ENCODE data around the gene MAGIX. TPM values are rescaled to one million over a fixed set of nuclear protein-coding genes. Genes with fewer than 3 reads are reported as not detected.
A peak's percentile ranks its signal among the peaks of the same experiment; 100 is the strongest.
"Not testable (repeated sequence)": the region's sequence is repeated elsewhere in the genome, so short reads cannot be mapped to it uniquely, and the experiment has no call there.

MAGIX gene
- total RNA-seq, 1 donor from 2014 or later: 5.3 TPM

DNA sequence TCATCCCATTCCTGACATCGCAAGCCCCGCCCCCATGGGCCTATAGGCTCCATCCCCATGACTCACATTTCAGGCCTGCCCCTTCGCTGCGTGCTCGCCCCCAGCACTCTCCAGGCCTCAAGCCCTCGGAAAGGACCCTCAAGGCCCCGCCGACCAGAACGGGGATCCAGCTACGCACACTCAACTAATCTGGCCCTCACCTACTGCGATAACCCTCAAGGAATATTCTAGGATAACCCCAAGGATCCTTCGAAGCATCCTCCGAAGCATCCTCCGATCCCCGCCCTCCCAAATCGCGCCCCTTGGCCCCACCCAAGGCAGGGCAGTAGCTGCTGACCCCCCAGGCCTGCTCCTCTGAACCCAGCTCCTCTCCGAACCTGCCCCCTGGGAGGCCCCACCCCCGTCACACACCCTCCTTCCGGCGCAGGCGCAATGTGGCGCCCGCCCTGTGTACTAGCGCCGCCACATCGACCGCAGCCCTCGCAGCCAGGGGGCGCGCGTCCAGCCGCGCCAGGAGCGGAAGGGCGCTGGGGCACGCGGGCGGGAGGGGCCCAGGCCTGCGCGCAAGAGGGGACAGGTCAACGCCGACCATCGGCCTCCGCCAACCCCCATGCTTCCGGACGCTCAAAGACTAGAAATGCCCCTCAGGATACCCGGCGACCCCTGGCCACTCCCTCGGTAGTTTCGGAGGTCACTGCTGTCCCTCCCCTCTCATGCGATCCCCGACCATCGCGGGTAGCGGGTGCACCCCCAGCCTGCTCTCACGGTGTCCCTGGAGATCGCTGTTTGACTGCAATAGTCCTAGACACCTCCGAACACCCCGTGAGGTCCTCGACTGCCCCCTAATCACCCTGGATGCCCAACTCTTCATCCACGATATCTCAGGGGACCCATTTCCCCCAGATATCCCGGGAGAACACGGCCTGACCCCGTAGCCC is 6.4 kb upstream of the MAGIX start:
- ATAC-seq (ENCODE audit: poor library complexity) (peak; percentile 96), DNase-seq (peak; percentile 95)
- intact Hi-C loops (cut with DNase I): no loop called here

DNA sequence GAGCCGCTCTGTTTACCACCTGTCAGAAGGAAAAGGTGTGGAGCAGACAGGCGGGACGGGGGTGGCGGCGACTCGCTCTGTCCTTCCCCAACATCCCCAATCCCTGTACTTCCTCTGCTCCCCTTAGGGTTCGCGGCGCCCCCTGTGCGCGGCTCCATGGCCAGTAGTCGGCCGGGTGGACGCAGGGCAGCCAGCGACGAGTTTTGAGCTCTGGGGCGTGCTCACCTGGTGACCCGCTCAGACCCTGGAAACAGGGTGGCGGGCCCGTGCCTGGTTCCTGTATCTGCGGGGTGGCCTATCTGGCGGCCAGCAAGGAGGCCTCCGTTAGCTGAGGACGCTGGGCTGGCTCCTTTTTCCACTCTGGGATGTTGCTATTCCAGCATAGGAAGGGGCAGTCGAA is 5.4 kb upstream of the MAGIX start:
- no peak for DNase-seq
- ATAC-seq (ENCODE audit: poor library complexity): no peak
- intact Hi-C loops (cut with DNase I): no loop called here

DNA sequence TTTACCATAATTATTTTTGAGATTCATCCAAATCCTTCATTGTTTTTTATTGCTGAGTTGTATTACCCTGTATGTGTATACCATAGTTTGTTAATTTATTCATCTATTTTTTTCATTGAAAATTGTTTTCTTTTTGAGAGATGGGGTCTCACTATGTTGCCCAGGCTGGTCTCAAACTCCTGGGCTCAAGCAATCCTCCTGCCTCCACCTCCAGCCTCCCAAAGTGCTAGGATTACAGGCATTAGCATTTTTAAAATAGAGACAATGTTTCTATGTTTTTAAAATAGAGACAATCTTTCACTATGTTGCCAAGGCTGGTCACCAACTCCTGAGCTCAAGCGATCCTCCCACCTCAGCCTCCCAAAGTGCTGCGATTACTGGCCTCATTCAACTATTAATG is 1.6 kb upstream of the MAGIX start:
- intact Hi-C loops (cut with DNase I): no loop called here
- ATAC-seq (ENCODE audit: poor library complexity): no peak
- no peak for DNase-seq

DNA sequence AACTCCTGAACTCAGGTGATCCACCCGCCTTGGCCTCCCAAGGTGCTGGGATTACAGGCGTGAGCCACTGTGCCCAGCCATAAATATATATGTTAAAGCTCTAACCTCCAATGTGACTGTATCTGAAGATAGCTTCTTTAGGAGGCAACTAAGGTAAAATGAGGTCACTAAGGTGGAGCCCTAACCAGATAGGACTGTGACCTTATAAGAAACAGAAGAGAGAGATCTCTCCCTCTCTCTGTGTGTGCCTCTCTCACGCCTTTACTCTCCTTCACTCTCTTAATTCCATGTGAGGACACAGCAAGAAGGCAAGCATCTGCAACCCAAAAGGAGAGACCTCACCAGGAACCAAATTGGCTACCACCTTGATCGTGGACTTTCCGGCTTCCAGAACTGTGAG is 926 bp upstream of the MAGIX start:
- DNase-seq: no peak
- intact Hi-C loops (cut with DNase I): no loop called here
- no peak for ATAC-seq (ENCODE audit: poor library complexity)

DNA sequence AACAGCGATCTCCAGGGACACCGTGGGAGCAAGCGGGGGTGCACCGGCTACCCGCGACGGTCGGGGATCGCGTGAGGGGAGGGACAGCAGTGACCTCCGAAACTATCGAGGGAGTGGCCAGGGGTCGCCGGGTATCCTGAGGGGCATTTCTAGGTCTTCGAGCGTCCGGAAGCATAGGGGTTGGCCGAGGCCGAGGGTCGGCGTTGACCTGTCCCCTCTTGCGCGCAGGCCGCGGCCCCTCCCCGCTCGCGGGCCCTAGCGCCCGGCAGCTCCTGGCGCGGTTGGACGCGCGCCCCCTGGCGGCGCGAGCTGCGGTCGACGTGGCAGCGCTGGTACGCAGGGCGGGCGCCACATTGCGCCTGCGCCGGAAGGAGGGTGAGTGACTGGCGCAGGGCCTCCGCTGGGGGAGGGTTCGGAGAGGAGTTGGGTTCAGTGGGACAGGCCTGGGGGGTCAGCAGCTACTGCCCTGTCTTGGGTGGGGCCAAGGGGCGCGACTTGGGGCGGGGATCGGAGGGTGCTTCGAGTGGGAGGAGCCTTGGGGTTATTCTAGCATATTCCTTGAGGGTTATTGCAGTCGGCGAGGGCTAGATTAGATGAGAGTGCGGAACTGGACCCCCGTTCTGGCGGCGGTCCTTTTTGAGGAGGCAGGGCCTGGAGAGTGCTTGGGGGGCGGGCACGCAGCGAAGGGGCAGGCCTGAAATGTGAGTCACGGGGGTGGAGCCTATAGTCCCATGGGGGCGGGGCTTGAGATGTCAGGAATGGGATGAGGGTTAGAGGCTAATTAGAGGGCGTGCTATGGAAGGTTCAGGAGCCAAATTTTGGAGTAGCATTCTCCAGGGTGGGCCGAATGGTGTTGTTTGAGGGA is 1.2 kb downstream of the MAGIX start:
- intact Hi-C loops (cut with DNase I): no loop called here
- peak; percentile 92 for DNase-seq
- peak; percentile 71 for ATAC-seq (ENCODE audit: poor library complexity)

DNA sequence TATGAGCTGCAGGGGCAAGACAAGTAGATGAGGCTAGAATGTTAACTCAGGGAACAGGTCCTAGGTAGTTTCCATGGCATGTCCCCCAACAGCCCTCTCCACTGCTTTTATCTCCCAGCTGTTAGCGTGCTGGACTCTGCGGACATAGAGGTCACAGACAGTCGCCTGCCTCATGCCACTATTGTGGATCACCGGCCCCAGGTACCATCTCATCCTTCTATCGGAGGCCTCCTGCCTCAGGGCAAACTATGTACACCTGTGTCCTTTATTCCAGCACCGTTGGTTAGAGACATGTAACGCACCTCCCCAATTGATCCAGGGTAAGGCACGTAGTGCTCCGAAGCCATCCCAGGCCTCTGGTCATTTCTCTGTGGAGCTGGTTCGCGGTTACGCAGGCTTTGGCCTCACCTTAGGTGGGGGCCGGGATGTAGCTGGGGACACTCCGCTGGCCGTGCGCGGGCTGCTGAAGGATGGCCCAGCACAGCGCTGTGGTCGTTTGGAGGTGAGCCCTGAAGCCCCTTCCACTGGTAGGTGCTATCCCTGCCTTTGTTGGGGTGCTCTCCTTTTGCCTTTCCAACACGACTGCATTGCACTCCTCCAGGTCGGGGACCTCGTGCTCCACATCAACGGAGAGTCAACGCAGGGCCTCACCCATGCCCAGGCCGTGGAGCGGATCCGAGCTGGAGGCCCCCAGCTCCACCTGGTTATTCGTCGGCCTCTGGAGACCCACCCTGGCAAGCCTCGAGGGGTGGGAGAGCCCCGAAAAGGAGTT is 2.2 kb downstream of the MAGIX start:
- DNase-seq (no peak), ATAC-seq (ENCODE audit: poor library complexity) (no peak)
- intact Hi-C loops (cut with DNase I): no loop called here

DNA sequence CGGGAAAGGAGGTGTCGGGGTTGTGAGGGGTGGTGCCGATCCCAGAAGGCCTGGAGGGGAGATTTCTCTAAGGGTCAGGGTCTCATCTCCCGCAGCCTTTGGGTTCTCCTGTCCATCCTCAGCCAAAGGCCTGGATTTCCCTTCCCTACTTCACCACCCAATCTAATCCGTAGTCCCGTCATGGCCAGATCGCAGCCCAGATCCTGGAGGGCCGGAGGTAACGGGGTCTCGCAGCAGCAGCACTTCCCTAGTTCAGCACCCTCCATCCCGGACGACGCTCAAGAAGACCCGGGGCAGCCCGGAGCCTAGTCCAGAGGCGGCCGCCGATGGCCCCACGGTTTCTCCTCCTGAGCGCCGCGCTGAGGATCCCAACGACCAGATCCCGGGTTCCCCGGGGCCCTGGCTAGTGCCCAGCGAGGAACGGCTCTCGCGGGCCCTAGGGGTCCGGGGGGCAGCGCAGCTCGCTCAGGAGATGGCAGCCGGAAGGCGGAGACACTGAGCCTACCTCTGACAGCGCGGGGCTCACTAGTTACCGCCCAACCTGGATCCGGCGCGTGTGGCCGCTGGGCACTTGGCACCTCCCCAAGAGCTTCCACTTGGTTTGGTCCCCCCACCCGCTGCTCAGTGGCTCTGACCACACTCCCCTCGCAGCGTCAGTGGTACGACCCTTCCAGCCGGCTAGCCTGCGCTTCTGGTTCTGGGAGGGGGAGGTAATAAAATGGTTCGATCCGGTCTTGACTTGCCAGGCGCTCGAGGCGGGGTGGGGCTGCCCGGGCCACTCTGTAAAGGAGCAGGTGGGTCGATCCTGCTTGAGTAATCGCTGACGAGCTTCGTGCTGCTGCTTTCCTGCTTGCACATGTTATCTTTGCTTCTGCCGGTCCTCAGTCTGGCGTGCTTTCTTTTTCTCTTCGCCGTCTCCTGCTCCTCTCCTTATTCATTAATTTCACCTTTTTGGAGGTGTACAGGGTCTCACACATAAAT is 3.6 kb downstream of the MAGIX start:
- intact Hi-C loops (cut with DNase I): no loop called here
- DNase-seq (peak; percentile 85), ATAC-seq (ENCODE audit: poor library complexity) (peak; percentile 49)

DNA sequence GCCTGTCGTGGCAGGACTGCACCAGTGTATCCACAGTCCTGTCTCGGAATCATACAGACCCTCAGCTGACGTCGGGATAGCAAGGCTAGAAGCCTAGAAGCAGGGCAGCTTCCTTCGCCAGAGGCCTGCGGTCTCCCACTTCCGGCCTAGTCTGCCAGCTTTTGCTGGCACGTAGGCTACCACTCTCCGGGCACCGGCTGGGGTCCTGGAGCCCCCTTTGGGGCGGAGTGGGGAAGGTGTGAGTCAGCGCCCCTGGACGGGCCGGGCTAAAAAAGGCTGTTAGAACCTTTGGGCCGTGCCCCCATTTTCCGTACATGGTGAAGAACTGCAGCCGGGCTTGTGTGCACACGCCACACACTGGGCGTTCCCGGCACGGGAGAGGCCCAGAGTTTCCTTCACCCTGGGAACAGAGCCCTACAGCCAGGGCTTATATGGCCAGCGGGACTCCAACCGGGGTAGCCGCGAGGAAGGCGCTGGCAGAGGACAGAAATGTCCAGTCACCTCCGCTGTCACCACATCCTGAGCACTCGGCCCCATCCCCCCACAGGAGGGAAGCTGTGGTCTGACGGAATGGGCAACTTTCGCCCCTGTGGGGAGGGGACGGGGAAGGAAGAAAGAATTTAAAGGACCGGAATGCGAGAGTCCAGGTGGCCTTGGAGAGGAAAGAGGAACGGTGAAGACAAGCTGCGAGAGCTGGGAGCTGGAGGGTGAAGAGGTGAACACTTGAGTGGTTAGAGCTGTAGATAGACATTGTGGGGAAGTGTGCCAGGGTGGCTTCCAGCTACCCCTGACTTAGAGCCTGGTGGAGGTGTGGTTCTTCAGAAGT is 4.6 kb downstream of the MAGIX start:
- DNase-seq (peak; percentile 85), ATAC-seq (ENCODE audit: poor library complexity) (peak; percentile 68)
- intact Hi-C loops (cut with DNase I): no loop called here

DNA sequence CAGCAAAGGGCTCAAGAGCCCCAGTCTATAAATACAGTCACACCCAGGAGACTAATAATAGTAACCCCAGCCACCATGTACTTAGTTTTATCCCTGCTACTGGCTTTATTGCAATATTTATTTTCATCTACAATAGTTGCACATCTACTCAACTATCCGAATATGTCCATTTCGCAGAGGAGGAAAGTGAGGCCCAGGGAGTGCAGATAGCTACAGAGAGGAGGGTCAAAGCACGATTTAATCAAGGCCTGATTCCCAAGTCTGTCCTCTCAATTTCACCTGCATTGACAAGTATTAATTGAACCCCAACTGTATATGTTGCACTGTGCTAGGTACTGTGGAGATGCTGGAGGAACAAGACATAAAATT is 5.2 kb downstream of the MAGIX start:
- no peak for ATAC-seq (ENCODE audit: poor library complexity)

DNA sequence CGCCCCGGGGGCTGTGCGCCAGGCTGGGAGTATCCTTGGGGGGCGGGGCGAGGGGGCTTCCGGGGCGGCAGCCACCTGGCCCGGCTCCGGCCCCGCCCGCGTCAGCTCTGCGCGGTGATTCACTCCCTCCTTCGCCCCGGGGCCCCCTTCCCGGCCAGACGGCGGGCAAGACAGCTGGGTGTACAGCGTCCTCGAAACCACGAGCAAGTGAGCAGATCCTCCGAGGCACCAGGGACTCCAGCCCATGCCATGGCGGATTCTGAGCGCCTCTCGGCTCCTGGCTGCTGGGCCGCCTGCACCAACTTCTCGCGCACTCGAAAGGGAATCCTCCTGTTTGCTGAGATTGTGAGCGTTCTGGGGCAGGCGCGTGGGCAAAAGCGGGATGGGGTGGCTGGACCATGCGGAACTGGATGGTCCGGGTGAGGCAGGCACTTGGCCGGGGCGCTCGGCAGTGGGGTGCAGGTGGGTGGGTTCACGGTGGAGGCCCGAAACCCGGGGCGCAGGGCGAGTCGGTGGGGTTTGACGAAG is 9.3 kb downstream of the MAGIX start, which contains the start of gene PLP2:
TSS of gene PLP2 (plus strand) at position 147 of the 528 bp plus-strand sequence. CDS start at position 250, 103 bp downstream.
- ATAC-seq (ENCODE audit: poor library complexity) (peak; percentile 34), DNase-seq (peak; percentile 63)
- intact Hi-C loops (cut with DNase I): no loop called here

More for the DNA sequence above, 5.2 kb downstream of the MAGIX start:
- intact Hi-C loops (cut with DNase I): no loop called here
- DNase-seq: no peak

DNA sequence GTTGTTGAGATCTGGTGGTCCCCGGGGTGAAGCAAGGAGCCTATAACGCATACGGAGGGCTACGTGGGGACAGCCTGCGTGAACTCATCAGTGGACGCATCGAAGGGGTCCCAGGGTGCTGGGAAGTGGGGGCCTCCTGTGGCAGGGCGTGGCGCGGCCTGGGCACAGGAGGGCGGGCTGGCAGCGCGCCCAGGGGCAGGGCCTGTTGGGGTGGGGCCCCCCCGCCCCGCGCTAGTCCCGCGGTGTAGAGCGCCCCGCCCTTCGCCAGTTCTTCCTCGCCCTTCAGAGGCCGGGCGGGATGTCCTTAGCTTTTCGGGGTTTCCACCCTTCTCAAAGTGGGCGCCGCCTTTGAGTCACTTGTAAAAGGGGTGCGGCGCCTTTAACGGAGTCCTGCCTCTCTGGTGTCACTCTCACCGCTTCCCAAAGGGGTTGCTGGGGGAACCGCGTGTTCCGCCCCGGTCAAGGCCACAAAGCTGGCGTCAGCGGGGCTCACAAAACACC is 9.8 kb downstream of the MAGIX start:
- ATAC-seq (ENCODE audit: poor library complexity) (peak; percentile 76), DNase-seq (peak; percentile 85)
- intact Hi-C loops (cut with DNase I): no loop called here

DNA sequence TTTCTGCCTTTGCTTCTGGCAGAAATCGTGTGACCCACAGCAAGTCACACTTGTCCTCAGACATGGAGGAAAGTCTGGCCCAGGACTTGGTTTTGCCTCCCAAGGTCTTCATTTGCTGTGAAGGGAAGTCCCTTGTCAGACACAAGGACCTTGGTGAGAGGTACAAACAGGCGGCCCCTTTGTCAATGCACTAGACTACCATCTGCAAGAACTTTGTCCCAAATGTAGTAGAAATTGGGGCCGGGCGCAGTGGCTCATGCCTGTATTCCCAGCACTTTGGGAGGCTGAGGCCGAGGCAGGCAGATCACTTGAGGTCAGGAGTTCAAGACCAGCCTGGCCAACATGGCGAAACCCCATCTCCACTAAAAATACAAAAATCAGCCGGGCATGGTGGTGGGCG is 11.0 kb downstream of the MAGIX start:
- ATAC-seq (ENCODE audit: poor library complexity); intact Hi-C loops (cut with DNase I); DNase-seq: not testable (repeated sequence)

DNA sequence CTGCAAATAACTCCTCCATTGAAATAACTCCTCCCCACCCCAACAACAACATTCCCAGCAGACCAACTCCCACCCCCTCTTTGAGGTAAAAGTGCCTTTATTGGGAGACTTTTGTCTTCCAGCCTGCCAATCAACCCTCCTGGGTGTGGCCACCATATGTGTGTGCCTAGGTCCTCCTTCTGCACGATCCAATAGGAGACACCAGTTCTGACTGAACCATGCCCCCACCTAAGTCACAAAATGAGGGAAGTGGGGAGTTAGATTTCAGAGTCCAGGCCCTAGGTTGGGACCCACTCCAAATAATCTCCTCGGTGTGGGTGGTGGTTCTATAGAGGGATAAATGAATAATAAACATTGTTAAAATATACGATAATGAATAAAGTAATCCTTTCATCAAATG is 12.2 kb downstream of the MAGIX start:
- ATAC-seq (ENCODE audit: poor library complexity): no peak
- intact Hi-C loops (cut with DNase I): no loop called here
- DNase-seq: no peak

DNA sequence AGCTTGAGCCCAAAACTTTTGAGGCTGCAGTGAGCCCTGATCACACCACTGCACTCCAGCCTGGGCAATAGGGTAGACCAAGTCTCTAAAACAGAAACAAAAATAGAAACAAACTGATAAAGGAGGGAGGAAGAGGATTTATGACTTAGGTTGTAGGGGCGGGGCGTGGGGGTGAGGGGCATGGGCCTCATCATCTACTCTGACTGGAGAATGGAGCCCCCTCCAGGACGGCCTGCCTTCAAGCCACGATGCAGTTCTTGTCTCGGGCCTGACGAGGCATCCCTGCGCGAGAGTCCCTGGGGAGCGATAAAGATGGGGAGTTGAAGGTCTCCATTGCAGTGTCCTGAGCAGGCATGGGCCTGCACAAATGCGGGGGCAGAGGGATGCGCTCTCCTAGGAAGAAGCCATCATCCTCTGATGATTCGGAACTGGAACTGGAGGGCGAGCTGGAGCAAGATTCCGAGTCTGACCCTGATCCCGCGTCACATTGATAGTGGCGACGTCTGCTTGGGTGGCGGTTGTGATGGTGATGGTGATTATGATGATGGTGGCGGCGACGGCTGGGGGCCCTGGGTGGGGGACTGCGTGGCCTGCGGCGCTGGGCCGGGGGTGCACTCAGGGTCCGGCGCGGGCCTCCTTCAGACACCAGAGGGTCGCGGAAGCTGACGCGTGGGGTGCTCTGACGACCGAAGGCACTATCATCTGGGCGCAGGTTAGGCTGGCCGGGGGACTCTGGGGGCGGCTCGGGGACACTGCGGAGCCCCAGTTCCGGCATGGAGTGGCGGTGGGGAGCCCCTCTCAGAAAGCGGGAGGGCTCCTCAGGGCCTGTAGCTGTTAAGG is 13.1 kb downstream of the MAGIX start:
- ATAC-seq (ENCODE audit: poor library complexity) (no peak), DNase-seq (no peak)
- intact Hi-C loops (cut with DNase I): no loop called here

DNA sequence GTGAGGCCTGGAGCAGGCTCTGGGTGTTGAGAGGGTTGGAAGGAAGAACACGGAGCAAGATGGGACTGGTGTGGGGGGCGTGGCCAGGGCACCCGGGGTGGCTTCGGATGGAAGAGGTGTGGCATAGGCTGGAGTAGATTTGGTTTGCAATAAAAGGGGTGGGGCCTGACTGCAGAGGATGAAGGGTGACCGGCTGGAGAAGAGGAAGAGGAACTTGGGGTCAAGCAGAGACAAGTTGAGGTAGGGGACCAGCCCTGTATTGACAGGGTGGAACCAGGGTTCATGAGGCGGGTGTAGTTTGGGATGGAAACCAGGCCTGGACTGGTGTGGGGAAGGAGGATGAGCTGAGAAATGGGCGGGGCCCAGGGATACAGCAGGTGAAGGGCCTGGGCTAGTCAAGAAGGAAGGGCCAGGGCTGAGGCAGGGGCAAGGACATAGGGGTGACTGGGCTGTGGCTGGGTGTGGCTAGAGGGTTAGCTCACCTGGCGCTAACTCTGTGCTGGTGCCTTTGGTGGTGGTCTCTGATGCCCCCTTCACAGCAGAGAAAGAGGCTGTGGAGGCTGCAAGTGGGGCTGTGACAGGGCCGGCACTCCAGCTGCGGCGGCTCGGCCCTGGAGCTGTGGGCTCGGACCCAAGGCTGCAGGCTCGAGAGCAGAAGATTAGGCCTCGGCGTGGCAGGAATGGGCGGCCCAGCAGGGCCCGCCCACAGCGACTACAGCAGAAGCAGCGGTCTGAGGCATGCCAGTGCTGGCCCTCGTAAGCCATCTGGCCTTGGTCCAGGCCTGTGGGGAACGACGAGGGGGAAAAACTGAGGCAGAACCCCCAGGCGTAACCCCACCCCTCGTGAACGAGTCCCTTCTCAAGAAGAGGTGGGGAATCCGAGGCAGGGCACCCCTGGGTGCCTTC is 14.1 kb downstream of the MAGIX start:
- DNase-seq (peak; percentile 57), ATAC-seq (ENCODE audit: poor library complexity) (peak; percentile 7)
- intact Hi-C loops (cut with DNase I): no loop called here
